Activated CD8-positive, alpha-beta T cell treated with anti-CD3 and anti-CD28 coated beads for 36 hours (primary cell): ENCODE results near the gene HOXA2. TPM values are rescaled to one million over a fixed set of nuclear protein-coding genes. Genes with fewer than 3 reads are reported as not detected.

Experiments
- ATAC-seq: fragments of 200-7000 bp; cut with Tn5 transposase; one replicate; pipeline ENCODE4 v1.10.0; 2021; ENCODE audit warnings: mild to moderate bottlenecking, moderate library complexity
- CTCF ChIA-PET: fragments of 350-600 bp; sonication (Branson Sonifier 250); formaldehyde crosslinking; loops from one replicate; lab custom pipeline; 2021; ENCODE audit warnings: antibody characterized with exemption; lab: Charles Lee
- POLR2A ChIA-PET: fragments of 350-600 bp; sonication (Branson Sonifier 250); formaldehyde crosslinking; loops from one replicate; lab custom pipeline; 2021; ENCODE audit warnings: antibody characterized with exemption; lab: Charles Lee
- DNase-seq: peaks from one replicate; pipeline ENCODE4 v3.0.0-alpha.2; 2020
- H3K27ac Mint-ChIP-seq: one replicate; pipeline ENCODE4 v1.8.0; 2021; ENCODE audit warnings: mild to moderate bottlenecking, mixed read lengths
- H3K27me3 Mint-ChIP-seq: one replicate; pipeline ENCODE4 v1.8.0; 2021; ENCODE audit warnings: mixed read lengths
- H3K36me3 Mint-ChIP-seq: one replicate; pipeline ENCODE4 v1.8.0; 2021; ENCODE audit warnings: low read depth, mixed read lengths
- H3K4me1 Mint-ChIP-seq: one replicate; pipeline ENCODE4 v1.8.0; 2021; ENCODE audit warnings: low read depth, mixed read lengths
- H3K4me3 Mint-ChIP-seq: one replicate; pipeline ENCODE4 v1.8.0; 2021; ENCODE audit warnings: mild to moderate bottlenecking, moderate library complexity, mixed read lengths
- H3K9me3 Mint-ChIP-seq: one replicate; pipeline ENCODE4 v1.8.0; 2021; ENCODE audit warnings: mixed read lengths
- CTCF ChIP-seq: fragments of 200-600 bp; IDR thresholded peaks from one replicate; pipeline ENCODE4 v1.8.0; 2022; ENCODE audit warnings: antibody characterized with exemption, mild to moderate bottlenecking
- intact Hi-C: fragments of 100-400 bp; cut with micrococcal nuclease; formaldehyde crosslinking; loops from one replicate; pipeline ENCODE4 v1.10.0; 2022
- total RNA-seq, 2 experiments: library from RNA; stranded (reverse); gene quantifications; one replicate each; pipeline ENCODE4 v1.2.3, GENCODE V29; 2021

HOXA2 gene
- total RNA-seq, 2 experiments from 2014 or later: not detected

GRCh38 chr7:27064159-27064558, 38.3 kb downstream of the HOXA2 start:
- no peak for TF ChIP-seq CTCF
- Mint-ChIP-seq H3K36me3 (no peaks in the 10 kb centered on the region), H3K27me3 (peaks cover 10% of the 10 kb centered on the region), H3K4me1 (peaks cover 3% of the 10 kb centered on the region), H3K27ac (no peak overlapping the region), H3K4me3 (no peak overlapping the region), H3K9me3 (no peaks in the 10 kb centered on the region)
- DNase-seq (no peak), ATAC-seq (no peak)
- intact Hi-C loops: no loop called here
- CTCF ChIA-PET: no interaction called here
- POLR2A ChIA-PET: no interaction called here

GRCh38 chr7:27062946-27063345, 39.5 kb downstream of the HOXA2 start:
- no peak for TF ChIP-seq CTCF
- H3K27ac Mint-ChIP-seq: no peak overlapping the region
- H3K27me3 Mint-ChIP-seq: peaks cover 12% of the 10 kb centered on the region
- ChIA-PET POLR2A (no interaction called here), CTCF (no interaction called here)
- no peaks in the 10 kb centered on the region for H3K36me3 Mint-ChIP-seq
- DNase-seq (no peak), ATAC-seq (no peak)
- H3K9me3 Mint-ChIP-seq: no peaks in the 10 kb centered on the region
- H3K4me3 Mint-ChIP-seq: no peak overlapping the region
- intact Hi-C loops: no loop called here
- peaks cover 3% of the 10 kb centered on the region for H3K4me1 Mint-ChIP-seq

- no peak for DNase-seq
- no peak for ATAC-seq
- no peak overlapping the region for H3K27ac Mint-ChIP-seq
- H3K27me3 Mint-ChIP-seq: peaks cover 6% of the 10 kb centered on the region
- CTCF ChIA-PET: no interaction called here
- TF ChIP-seq CTCF: no peak
- no peaks in the 10 kb centered on the region for H3K9me3 Mint-ChIP-seq
- POLR2A ChIA-PET: no interaction called here
- intact Hi-C loops: no loop called here
- H3K4me1 Mint-ChIP-seq: no peaks in the 10 kb centered on the region
- no peaks in the 10 kb centered on the region for H3K36me3 Mint-ChIP-seq
- H3K4me3 Mint-ChIP-seq: no peak overlapping the region
These were observed 49.3 kb downstream of the HOXA2 start for GRCh38 chr7:27053153-27053552.

GRCh38 chr7:27051451-27051850, 51.0 kb downstream of the HOXA2 start:
- ChIA-PET POLR2A (interaction anchor here (0.7 kb wide), 1 partner anchor 720 kb away, joined by 3 read pairs; no protein-coding TSS in a partner anchor), CTCF (no interaction called here)
- Mint-ChIP-seq H3K9me3 (no peaks in the 10 kb centered on the region), H3K27ac (no peak overlapping the region), H3K27me3 (peaks cover 2% of the 10 kb centered on the region), H3K4me1 (no peaks in the 10 kb centered on the region), H3K36me3 (no peaks in the 10 kb centered on the region), H3K4me3 (no peak overlapping the region)
- no peak for TF ChIP-seq CTCF
- no peak for DNase-seq
- no peak for ATAC-seq
- intact Hi-C loops: no loop called here

Other genes with a start within 250 kb of the HOXA2 start
- 1 to 10 TPM; 7.0 to 8.1 TPM for gene SKAP2, start 238.1 kb downstream of the HOXA2 start, total RNA-seq
- gene HOXA1, start 6.7 kb downstream of the HOXA2 start, total RNA-seq: under 1 TPM; 0.25 TPM
- under 1 TPM in 1 of 2 experiments, not detected in 1; 0.25 TPM for gene HOXA4, start 28.1 kb upstream of the HOXA2 start, total RNA-seq
- not detected for gene HOXA5, start 41.0 kb upstream of the HOXA2 start, total RNA-seq
- gene HOXA6, start 45.1 kb upstream of the HOXA2 start, total RNA-seq: not detected
- gene HOXA3, start 49.9 kb upstream of the HOXA2 start, total RNA-seq: not detected
- gene HOXA7, start 54.0 kb upstream of the HOXA2 start, total RNA-seq: not detected
- not detected for gene HOXA9, start 62.9 kb upstream of the HOXA2 start, total RNA-seq
- gene HOXA10, start 71.6 kb upstream of the HOXA2 start, total RNA-seq: not detected
- under 1 TPM; 0.13 to 0.18 TPM for gene HOXA11, start 82.5 kb upstream of the HOXA2 start, total RNA-seq
- gene HOXA13, start 97.4 kb upstream of the HOXA2 start, total RNA-seq: not detected
- gene EVX1, start 140.1 kb upstream of the HOXA2 start, total RNA-seq: not detected